OCI-LY7 (cell line): Measurements from ENCODE around the gene ABR.
A peak's percentile ranks its signal among the peaks of the same experiment; 100 is the strongest.

Source experiments
- EZH2phosphoT487 ChIP-seq: fragments of 200-600 bp; sonication (generic); IDR thresholded peaks from 2 replicates; pipeline ENCODE4 v1.6.1; 2018; ENCODE audit warnings: low read depth, borderline replicate concordance, mild to moderate bottlenecking, mixed run types, antibody characterized with exemption, low read length, moderate library complexity, mixed read lengths
- TF ChIP-seq, protein P1 (sequence below): fragments of 200-600 bp; sonication (generic); conservative IDR thresholded peaks from 2 replicates; pipeline ENCODE4 v1.5.1; 2014; ENCODE audit warnings: mild to moderate bottlenecking, antibody characterized with exemption, low read length, moderate library complexity, mixed read lengths

DNA sequence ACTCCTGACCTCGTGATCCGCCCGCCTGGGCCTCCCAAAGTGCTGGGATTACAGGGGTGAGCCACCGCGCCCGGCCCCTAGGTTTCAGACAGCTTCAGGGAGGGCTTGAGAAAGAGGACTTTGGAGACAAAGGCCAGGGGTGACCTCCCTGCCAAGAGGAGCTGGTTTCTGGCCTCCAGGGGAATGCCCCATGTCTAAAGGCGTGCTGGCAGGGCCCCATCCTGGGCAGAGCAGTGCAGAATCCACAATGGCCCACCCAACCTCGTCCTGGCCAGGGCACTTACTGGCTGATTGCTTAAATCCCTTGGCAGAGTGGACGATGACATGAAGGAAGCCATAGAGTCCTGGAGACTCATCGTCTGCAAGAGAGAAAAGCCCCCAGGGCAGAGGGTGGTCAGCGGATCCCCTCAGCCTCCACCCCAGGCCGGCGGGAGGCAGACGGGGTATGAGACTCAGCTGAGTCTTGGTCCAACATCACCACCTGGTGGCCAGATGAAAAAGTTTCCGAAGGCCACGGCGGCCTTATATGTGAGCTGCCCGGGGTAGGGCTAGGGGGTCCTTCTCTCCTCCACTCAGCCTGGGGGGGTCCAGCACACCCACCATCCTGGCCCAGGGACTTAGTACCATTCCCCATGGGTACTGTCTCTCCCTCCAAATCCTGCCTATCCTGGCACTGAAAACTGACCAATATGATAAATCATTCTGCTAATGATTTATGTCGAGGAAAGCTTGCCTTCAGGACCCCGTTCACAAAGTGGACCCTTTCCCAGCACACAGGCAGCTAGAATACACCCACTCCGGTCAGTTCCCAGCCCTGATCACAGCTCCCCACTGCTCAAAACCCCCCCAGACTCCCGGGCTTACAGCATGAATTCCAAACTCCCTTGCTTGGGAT lies 123.8 kb downstream of the ABR start:
- TF ChIP-seq, protein P1, sequence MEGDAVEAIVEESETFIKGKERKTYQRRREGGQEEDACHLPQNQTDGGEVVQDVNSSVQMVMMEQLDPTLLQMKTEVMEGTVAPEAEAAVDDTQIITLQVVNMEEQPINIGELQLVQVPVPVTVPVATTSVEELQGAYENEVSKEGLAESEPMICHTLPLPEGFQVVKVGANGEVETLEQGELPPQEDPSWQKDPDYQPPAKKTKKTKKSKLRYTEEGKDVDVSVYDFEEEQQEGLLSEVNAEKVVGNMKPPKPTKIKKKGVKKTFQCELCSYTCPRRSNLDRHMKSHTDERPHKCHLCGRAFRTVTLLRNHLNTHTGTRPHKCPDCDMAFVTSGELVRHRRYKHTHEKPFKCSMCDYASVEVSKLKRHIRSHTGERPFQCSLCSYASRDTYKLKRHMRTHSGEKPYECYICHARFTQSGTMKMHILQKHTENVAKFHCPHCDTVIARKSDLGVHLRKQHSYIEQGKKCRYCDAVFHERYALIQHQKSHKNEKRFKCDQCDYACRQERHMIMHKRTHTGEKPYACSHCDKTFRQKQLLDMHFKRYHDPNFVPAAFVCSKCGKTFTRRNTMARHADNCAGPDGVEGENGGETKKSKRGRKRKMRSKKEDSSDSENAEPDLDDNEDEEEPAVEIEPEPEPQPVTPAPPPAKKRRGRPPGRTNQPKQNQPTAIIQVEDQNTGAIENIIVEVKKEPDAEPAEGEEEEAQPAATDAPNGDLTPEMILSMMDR = peak; percentile 71
- TF ChIP-seq EZH2phosphoT487 = no peak
